HepG2 (cell line): Measurements from ENCODE around the gene RAB32. TPM values are rescaled to one million over a fixed set of nuclear protein-coding genes. Genes with fewer than 3 reads are reported as not detected.

ENCODE experiments used
- BRD4 ChIP-seq: sonication (generic); formaldehyde crosslinking; IDR thresholded peaks from 2 replicates; pipeline ENCODE4 v1.4.0; 2020; ENCODE audit warnings: missing genetic modification reagents
- EP300 ChIP-seq, 3 experiments: sonication (generic) in 1 of 3; formaldehyde crosslinking in 1 of 3; IDR thresholded peaks; 2 replicates each; pipeline versions ENCODE4 v1.5.1 to v1.6.1; 2011 to 2020; ENCODE audit warnings: low read depth in 2 of 3, low read length in 2 of 3, borderline replicate concordance in 1 of 3, improper control_type of control experiment in 1 of 3, mild to moderate bottlenecking in 1 of 3, missing genetic modification reagents in 1 of 3, moderate library complexity in 1 of 3
- JUND ChIP-seq: sonication (generic); formaldehyde crosslinking; IDR thresholded peaks from 2 replicates; pipeline ENCODE4 v1.8.0; 2022; ENCODE audit warnings: mild to moderate bottlenecking, missing genetic modification reagents
- KAT7 ChIP-seq: IDR thresholded peaks from 2 replicates; pipeline ENCODE4 v1.6.1; 2018; ENCODE audit warnings: borderline replicate concordance, missing compliant biosample characterization
- MAFG ChIP-seq: sonication (generic); formaldehyde crosslinking; IDR thresholded peaks from 2 replicates; pipeline ENCODE4 v1.5.1; 2020; ENCODE audit warnings: mild to moderate bottlenecking, missing genetic modification reagents
- MTA1 ChIP-seq: sonication (generic); formaldehyde crosslinking; IDR thresholded peaks from 2 replicates; pipeline ENCODE4 v1.4.0; 2020; ENCODE audit warnings: missing genetic modification reagents, mild to moderate bottlenecking, borderline replicate concordance
- MYC ChIP-seq: sonication (generic); formaldehyde crosslinking; IDR thresholded peaks from 2 replicates; pipeline ENCODE4 v1.9.0; 2021; ENCODE audit warnings: missing genetic modification reagents, borderline replicate concordance
- POLR2G ChIP-seq: fragments of 200-400 bp; formaldehyde crosslinking; IDR thresholded peaks from 2 replicates; pipeline ENCODE4 v1.6.1; 2018; ENCODE audit warnings: mild to moderate bottlenecking, low read depth, low read length, moderate library complexity
- SRSF4 ChIP-seq: fragments of 200-400 bp; formaldehyde crosslinking; IDR thresholded peaks from one replicate; pipeline ENCODE4 v1.6.1; 2018; ENCODE audit warnings: mild to moderate bottlenecking, low read depth, low read length, moderate library complexity; ENCODE audit not compliant: poor library complexity, severe bottlenecking
- THAP9 ChIP-seq: sonication (generic); formaldehyde crosslinking; IDR thresholded peaks from 2 replicates; pipeline ENCODE4; 2020; ENCODE audit warnings: missing genetic modification reagents, mild to moderate bottlenecking, borderline replicate concordance
- TMF1 ChIP-seq: sonication (generic); formaldehyde crosslinking; IDR thresholded peaks from 2 replicates; pipeline ENCODE4 v1.8.1; 2022; ENCODE audit warnings: low read depth, missing genetic modification reagents
- ZEB1 ChIP-seq: IDR thresholded peaks from 2 replicates; pipeline ENCODE4 v1.6.1; 2012; ENCODE audit warnings: mild to moderate bottlenecking, low read depth, inconsistent platforms; ENCODE audit not compliant: insufficient replicate concordance
- ZFP37 ChIP-seq: sonication (generic); formaldehyde crosslinking; IDR thresholded peaks from 2 replicates; pipeline ENCODE4 v1.4.0; 2020; ENCODE audit warnings: missing genetic modification reagents, borderline replicate concordance
- ZMYM4 ChIP-seq: sonication (generic); formaldehyde crosslinking; IDR thresholded peaks from 2 replicates; pipeline ENCODE4 v1.8.1; 2023; ENCODE audit warnings: mild to moderate bottlenecking, missing genetic modification reagents
- ZNF142 ChIP-seq: sonication (generic); formaldehyde crosslinking; IDR thresholded peaks from 2 replicates; pipeline ENCODE4 v1.4.0; 2020; ENCODE audit warnings: missing genetic modification reagents
- ZNF333 ChIP-seq: sonication (generic); formaldehyde crosslinking; IDR thresholded peaks from 2 replicates; pipeline ENCODE4 v1.4.0; 2020; ENCODE audit warnings: mild to moderate bottlenecking, missing genetic modification reagents, borderline replicate concordance
- ZNF704 ChIP-seq: sonication (generic); formaldehyde crosslinking; IDR thresholded peaks from 2 replicates; pipeline ENCODE4 v1.8.1; 2023; ENCODE audit warnings: mild to moderate bottlenecking, inconsistent platforms, moderate library complexity, missing genetic modification reagents, borderline replicate concordance
- ZNF746 ChIP-seq: sonication (generic); formaldehyde crosslinking; IDR thresholded peaks from 2 replicates; pipeline ENCODE4 v1.8.0; 2022; ENCODE audit warnings: mild to moderate bottlenecking, missing genetic modification reagents
- polyA plus RNA-seq, 8 experiments: library from polyadenylated mRNA; depleted of rRNA in 3 of 8; stranded (reverse) in 7 of 8; unstranded in 1 of 8; fragments of >200 nt; fragmentation: Illumina TruSeq in 4 of 8; extraction: Trizol in 4 of 8; gene quantifications; 2 replicates each; pipeline versions ENCODE4 v1.2.1 to v1.2.3, GENCODE V29; 2011 to 2016; ENCODE audit warnings: low read depth in 4 of 8, missing spikeins in 1 of 8, mixed read lengths in 1 of 8; ENCODE audit not compliant: insufficient read depth in 1 of 8
- total RNA-seq, 5 experiments: library from RNA; depleted of rRNA; stranded (reverse); fragments of >200 nt; fragmentation: Illumina TruSeq; extraction: Trizol; gene quantifications; 2 replicates each; pipeline ENCODE4 v1.2.3, GENCODE V29; 2016; ENCODE audit warnings: low read depth in 1 of 5

Gene RAB32
- total and polyA plus RNA-seq, 2 of the 13 experiments (the other 11 are each of a cell fraction or from before 2014, with no cell fraction given): 43.7 to 93.9 TPM

GRCh38 chr6:146543211-146543939 is at the start of gene RAB32 (continued):
- TF ChIP-seq JUND (no peak), MYC (CRISPR knock-in tag) (no peak; the same call in none of the 2 replicates), BRD4 (no peak), KAT7 (CRISPR knock-in tag) (peak; percentile 30; the same call in 1 of the 2 replicates), MAFG (no peak), EP300 (IDR thresholded peaks at IDR 0.05; ENCODE audit: low read depth in 2 of 2, low read length in 2 of 2) (peak in 1 of 2 experiments; percentile 6; a peak in 1 of 4 replicates), EP300 (CRISPR knock-in tag; IDR thresholded peaks at IDR 0.05; ENCODE audit: borderline replicate concordance) (no peak), ZNF746 (CRISPR knock-in tag) (peak; percentile 50), ZEB1 (peak; percentile 46), ZNF333 (CRISPR knock-in tag) (no peak; the same call in 1 of the 2 replicates), ZMYM4 (CRISPR knock-in tag) (peak; percentile 82), THAP9 (CRISPR knock-in tag) (no peak), SRSF4 (no peak), MTA1 (CRISPR knock-in tag) (peak; percentile 69; the same call in 1 of the 2 replicates), ZNF704 (CRISPR knock-in tag) (no peak), POLR2G (peak; percentile 84), ZFP37 (CRISPR knock-in tag) (no peak), ZNF142 (CRISPR knock-in tag) (peak; percentile 46; the same call in 1 of the 2 replicates), TMF1 (CRISPR knock-in tag) (no peak)
